Retinal pigment epithelial cell (primary cell): Measurements from ENCODE around the gene VCP.

Experiments
- DNase-seq: peaks from one replicate; pipeline ENCODE4 v3.0.0-alpha.2; 2010; ENCODE audit warnings: low read depth
- H3K4me3 ChIP-seq: 2 replicates; pipeline ENCODE4 v1.5.1; 2011; ENCODE audit warnings: mild to moderate bottlenecking, low read length, control low read depth, moderate library complexity
- TF ChIP-seq, protein P1 (sequence below): conservative IDR thresholded peaks from 2 replicates; pipeline ENCODE4 v1.5.1; 2011; ENCODE audit warnings: low read depth, low read length, control low read depth, inconsistent platforms

Gene VCP

GRCh38 chr9:35073279-35073612 lies 821 bp upstream of the VCP start:
- no peak overlapping the region for H3K4me3 ChIP-seq

DNA sequence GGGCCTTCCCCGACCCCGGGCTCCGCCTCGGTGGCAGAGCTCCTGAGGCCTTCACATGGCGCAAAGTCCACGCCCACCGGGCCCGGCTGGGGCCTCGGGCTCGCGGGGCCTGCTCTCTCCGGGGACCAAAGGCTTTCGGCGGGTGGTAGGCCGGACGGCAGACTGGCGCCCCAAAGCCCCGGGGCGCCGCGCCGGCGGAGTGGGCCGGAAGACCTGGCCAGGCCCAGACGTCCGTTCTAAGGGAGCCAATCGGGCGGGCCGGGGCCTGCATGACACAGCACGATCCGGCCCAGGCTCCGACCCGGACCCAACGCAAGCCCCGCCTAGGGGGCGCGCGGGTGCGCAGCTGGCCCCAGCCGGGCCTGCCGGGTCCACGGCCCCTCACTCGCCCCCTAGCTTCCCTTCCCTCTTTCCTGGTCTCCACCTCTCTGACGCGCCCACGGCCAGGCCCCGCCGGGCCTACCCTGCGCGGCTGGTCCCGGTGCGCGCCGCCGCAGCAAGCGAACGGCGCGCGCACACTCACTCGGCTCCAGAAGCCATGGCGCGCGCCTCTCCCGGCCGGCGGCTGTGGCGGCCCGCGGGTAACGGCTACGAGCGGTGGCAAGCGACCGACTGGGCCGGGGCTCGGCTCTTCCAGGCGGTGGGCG lies 488 bp downstream of the VCP start:
- peak; percentile 55 for DNase-seq
- TF ChIP-seq, protein P1, sequence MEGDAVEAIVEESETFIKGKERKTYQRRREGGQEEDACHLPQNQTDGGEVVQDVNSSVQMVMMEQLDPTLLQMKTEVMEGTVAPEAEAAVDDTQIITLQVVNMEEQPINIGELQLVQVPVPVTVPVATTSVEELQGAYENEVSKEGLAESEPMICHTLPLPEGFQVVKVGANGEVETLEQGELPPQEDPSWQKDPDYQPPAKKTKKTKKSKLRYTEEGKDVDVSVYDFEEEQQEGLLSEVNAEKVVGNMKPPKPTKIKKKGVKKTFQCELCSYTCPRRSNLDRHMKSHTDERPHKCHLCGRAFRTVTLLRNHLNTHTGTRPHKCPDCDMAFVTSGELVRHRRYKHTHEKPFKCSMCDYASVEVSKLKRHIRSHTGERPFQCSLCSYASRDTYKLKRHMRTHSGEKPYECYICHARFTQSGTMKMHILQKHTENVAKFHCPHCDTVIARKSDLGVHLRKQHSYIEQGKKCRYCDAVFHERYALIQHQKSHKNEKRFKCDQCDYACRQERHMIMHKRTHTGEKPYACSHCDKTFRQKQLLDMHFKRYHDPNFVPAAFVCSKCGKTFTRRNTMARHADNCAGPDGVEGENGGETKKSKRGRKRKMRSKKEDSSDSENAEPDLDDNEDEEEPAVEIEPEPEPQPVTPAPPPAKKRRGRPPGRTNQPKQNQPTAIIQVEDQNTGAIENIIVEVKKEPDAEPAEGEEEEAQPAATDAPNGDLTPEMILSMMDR, result peak; percentile 33

More at GRCh38 chr9:35073279-35073612, 821 bp upstream of the VCP start:
- no peak for DNase-seq
- TF ChIP-seq, protein P1, result no peak

DNA sequence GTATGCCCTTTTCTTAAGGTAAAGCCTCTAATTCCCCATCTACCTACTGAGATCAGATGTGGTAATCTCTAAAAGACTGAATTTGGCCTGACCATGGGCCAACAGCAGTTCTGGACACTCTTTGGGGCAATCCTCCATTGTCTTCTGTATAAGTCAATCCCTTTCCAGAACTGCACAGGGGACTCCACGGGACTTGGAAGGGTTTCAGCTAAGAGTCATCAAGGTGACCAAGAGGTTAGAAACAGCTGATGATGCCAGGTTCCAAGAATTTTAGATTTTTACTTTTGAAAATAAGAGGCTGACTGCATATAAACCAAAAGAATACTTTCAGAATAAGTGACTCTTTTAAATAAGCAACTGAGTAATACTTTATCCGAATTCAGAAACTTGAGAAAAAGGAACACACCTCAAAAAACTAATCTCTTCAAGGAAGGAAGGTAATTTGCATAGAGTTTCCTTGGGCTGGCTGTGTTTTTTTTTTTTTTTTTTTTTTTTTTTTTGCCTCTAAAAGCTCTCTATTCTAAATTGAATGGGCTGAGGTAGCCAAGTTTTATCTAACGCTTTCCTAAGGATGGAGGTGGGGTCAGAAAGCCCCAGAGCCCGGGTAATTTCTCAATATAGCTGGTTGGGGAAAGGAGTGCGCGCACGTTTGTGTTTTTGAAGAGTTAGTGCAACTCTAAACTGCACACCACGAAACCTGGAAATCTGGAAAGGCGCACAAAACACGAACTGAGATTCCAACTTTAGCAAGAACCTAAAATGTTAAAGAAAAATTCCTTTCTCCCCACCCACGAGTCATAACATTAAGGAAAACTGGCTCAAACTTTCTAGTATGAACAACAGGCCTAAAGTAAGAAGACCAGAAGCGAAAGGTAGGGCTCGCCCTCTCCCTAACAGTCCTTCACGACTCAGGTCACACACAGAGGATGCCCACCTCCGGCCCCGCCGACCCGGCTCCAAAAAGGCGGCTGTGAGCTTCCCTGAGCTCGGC lies 1.3 kb downstream of the VCP start:
- no peak for DNase-seq
- peak overlapping the region; percentile 96 for H3K4me3 ChIP-seq
- TF ChIP-seq, protein P1, result no peak

More for the DNA sequence above, 488 bp downstream of the VCP start:
- H3K4me3 ChIP-seq, result peak overlapping the region; percentile 96

GRCh38 chr9:35069020-35069419 lies 3.4 kb downstream of the VCP start:
- peak overlapping the region; percentile 14 for H3K4me3 ChIP-seq
- DNase-seq, result no peak
- TF ChIP-seq, protein P1, result no peak

- TF ChIP-seq, protein P1, result no peak
- no peak for DNase-seq
- no peak overlapping the region for H3K4me3 ChIP-seq
Observed at GRCh38 chr9:35067056-35067455, 5.4 kb downstream of the VCP start.

DNA sequence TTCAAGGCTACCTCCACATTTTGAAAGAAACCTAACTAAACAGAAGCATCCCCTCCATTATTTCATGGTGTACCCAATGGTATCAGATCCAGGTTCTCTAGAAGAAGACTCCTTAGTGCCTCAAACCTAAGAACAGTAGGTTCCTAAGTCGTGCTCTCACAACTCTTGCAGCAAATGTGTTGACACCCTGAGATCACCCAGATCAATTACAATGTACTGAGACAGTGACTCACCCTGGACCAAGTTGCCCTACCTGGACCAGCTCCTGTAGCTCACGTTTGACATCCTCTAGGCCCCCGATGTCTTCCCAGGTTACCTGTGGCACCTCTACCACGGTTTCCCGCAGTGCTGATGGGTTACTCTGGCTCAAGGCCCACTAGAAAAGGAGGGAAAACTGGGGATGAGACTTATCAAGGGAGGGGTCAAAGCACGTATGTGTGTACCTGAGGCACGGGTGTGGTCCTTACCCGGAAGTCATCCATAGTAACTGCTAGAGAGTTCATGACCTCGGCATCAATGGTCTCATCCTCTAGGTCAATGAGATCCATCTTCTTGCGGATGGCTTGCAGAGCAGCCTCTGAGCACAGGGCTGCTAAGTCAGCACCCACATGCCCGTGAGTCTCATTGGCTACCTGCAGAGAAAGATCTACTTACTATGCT lies 11.7 kb downstream of the VCP start:
- no peak for DNase-seq
- TF ChIP-seq, protein P1, result no peak
- no peak overlapping the region for H3K4me3 ChIP-seq
